Mucosa of descending colon (tissue), 3 donors: ENCODE measurements around the gene GNB1L. TPM values are rescaled to one million over a fixed set of nuclear protein-coding genes. Genes with fewer than 3 reads are reported as not detected.

Experiments used
- ATAC-seq: fragments of 200-7000 bp; cut with Tn5 transposase; one replicate; pipeline ENCODE4 v1.9.1; 2020; ENCODE audit warnings: mild to moderate bottlenecking, moderate library complexity
- DNase-seq, 3 donors: peaks; one replicate each; pipeline ENCODE4 v3.0.0-alpha.2; 2020
- H3K36me3 ChIP-seq: fragments of 200-600 bp; one replicate; pipeline ENCODE4 v1.8.0; 2021; ENCODE audit warnings: low read depth, mild to moderate bottlenecking
- H3K4me1 ChIP-seq: fragments of 200-600 bp; one replicate; pipeline ENCODE4 v1.8.0; 2021; ENCODE audit warnings: low read depth, mild to moderate bottlenecking
- H3K4me3 ChIP-seq: fragments of 200-600 bp; one replicate; pipeline ENCODE4 v1.8.0; 2021; ENCODE audit warnings: mild to moderate bottlenecking
- H3K9me3 ChIP-seq: fragments of 200-600 bp; one replicate; pipeline ENCODE4 v1.8.0; 2021; ENCODE audit warnings: mild to moderate bottlenecking
- CTCF ChIP-seq: fragments of 200-600 bp; IDR thresholded peaks from one replicate; pipeline ENCODE4 v1.8.0; 2022; ENCODE audit warnings: antibody characterized with exemption, mild to moderate bottlenecking
- intact Hi-C, 2 donors: fragments of 100-400 bp; cut with DNase I in 1 of 2; cut with micrococcal nuclease in 1 of 2; formaldehyde crosslinking; loops; one replicate each; pipeline versions ENCODE4 v1.11.0 to v1.11.1; 2022; cut with DNase I, micrococcal nuclease
- total RNA-seq, 3 donors: library from RNA; stranded (reverse); fragmentation: NEBNext Ultra II Directional in 2 of 3; extraction: Animal tissue kit (Norgen Biotek cat#: 25700) in 2 of 3; gene quantifications; one replicate each; pipeline versions ENCODE4 v1.2.1 to v1.2.4, GENCODE V29; 2021 to 2023
- donor health status: DM: no; HTN: no; CAD: no; lungs with moderate emphysema.
- donor health status: DM: no; HTN: no; CAD: no.
- donor health status: DM: no; HTN: yes; CAD: no.

Gene GNB1L
- total RNA-seq, 3 donors from 2014 or later: 2.7 to 4.7 (median 3.4) TPM

- no peak overlapping the region for H3K4me3 ChIP-seq
- no peaks in the 10 kb centered on the region for H3K4me1 ChIP-seq
- intact Hi-C loops: no loop called here
- H3K36me3 ChIP-seq: no peaks in the 10 kb centered on the region
- no peak for TF ChIP-seq CTCF
- no peaks in the 10 kb centered on the region for H3K9me3 ChIP-seq
- DNase-seq (no peak), ATAC-seq (no peak)
Measured at GRCh38 chr22:19744350-19745006, 110.2 kb downstream of the GNB1L start.

GRCh38 chr22:19743651-19744050, 111.0 kb downstream of the GNB1L start:
- no peaks in the 10 kb centered on the region for H3K36me3 ChIP-seq
- no peaks in the 10 kb centered on the region for H3K9me3 ChIP-seq
- no peak for DNase-seq
- no peak for ATAC-seq
- no peak for TF ChIP-seq CTCF
- H3K4me1 ChIP-seq: no peaks in the 10 kb centered on the region
- H3K4me3 ChIP-seq: no peak overlapping the region
- intact Hi-C loops: no loop called here

GRCh38 chr22:19743081-19743480, 111.6 kb downstream of the GNB1L start:
- DNase-seq (no peak), ATAC-seq (no peak)
- Histone ChIP-seq H3K9me3 (no peaks in the 10 kb centered on the region), H3K36me3 (no peaks in the 10 kb centered on the region), H3K4me1 (no peaks in the 10 kb centered on the region), H3K4me3 (no peak overlapping the region)
- TF ChIP-seq CTCF: no peak
- intact Hi-C loops: no loop called here

GRCh38 chr22:19742160-19743066, 112.3 kb downstream of the GNB1L start:
- Histone ChIP-seq H3K4me1 (no peaks in the 10 kb centered on the region), H3K4me3 (no peak overlapping the region), H3K9me3 (no peaks in the 10 kb centered on the region), H3K36me3 (no peaks in the 10 kb centered on the region)
- no peak for TF ChIP-seq CTCF
- no peak for ATAC-seq
- DNase-seq: no peak
- intact Hi-C loops: no loop called here

- Histone ChIP-seq H3K4me1 (no peaks in the 10 kb centered on the region), H3K4me3 (no peak overlapping the region), H3K36me3 (no peaks in the 10 kb centered on the region), H3K9me3 (no peaks in the 10 kb centered on the region)
- TF ChIP-seq CTCF: no peak
- DNase-seq (no peak), ATAC-seq (no peak)
- intact Hi-C loops: no loop called here
Measured at GRCh38 chr22:19741053-19741452, 113.6 kb downstream of the GNB1L start.
